CD4-positive, alpha-beta T cell treated with Interleukin-6 at 100 ng/mL for 8 hours (primary cell): ENCODE measurements around the gene DNMT3A.
A peak's percentile ranks its signal among the peaks of the same experiment; 100 is the strongest.
"Not testable (repeated sequence)": the region's sequence is repeated elsewhere in the genome, so short reads cannot be mapped to it uniquely, and the experiment has no call there.

Experiments
- DNase-seq: peaks from one replicate; pipeline ENCODE4 v3.0.0-alpha.2; 2020; ENCODE audit warnings: mixed read lengths, low spot score

DNMT3A gene

GRCh38 chr2:25283921-25284320 is 57.8 kb downstream of the DNMT3A start:
- DNase-seq: no peak

- no peak for DNase-seq
Observed at GRCh38 chr2:25281941-25282340, 59.8 kb downstream of the DNMT3A start.

- DNase-seq: no peak
Observed at GRCh38 chr2:25281522-25281921, 60.2 kb downstream of the DNMT3A start.

GRCh38 chr2:25280051-25280687 is 61.6 kb downstream of the DNMT3A start:
- DNase-seq: no peak

GRCh38 chr2:25279091-25279651 is 62.6 kb downstream of the DNMT3A start:
- DNase-seq: no peak

- peak; percentile 67 for DNase-seq
Observed at GRCh38 chr2:25276569-25277465, 64.9 kb downstream of the DNMT3A start.

- no peak for DNase-seq
Observed at GRCh38 chr2:25275575-25275965, 66.2 kb downstream of the DNMT3A start.

GRCh38 chr2:25274868-25275574 is 66.7 kb downstream of the DNMT3A start:
- DNase-seq: peak; percentile 61

GRCh38 chr2:25273985-25274535 is 67.7 kb downstream of the DNMT3A start:
- peak; percentile 35 for DNase-seq

GRCh38 chr2:25272705-25273104 is 69.0 kb downstream of the DNMT3A start:
- not testable (repeated sequence) for DNase-seq

- DNase-seq: no peak
Observed at GRCh38 chr2:25270061-25270460, 71.7 kb downstream of the DNMT3A start.

GRCh38 chr2:25269233-25269632 is 72.5 kb downstream of the DNMT3A start:
- DNase-seq: no peak

GRCh38 chr2:25268139-25268538 is 73.6 kb downstream of the DNMT3A start:
- DNase-seq: no peak

GRCh38 chr2:25266399-25266798 is 75.3 kb downstream of the DNMT3A start:
- no peak for DNase-seq

GRCh38 chr2:25265802-25266201 is 75.9 kb downstream of the DNMT3A start:
- peak; percentile 74 for DNase-seq

GRCh38 chr2:25265001-25265400 is 76.7 kb downstream of the DNMT3A start:
- no peak for DNase-seq

GRCh38 chr2:25262288-25262687 is 79.4 kb downstream of the DNMT3A start:
- DNase-seq: no peak

- no peak for DNase-seq
Observed at GRCh38 chr2:25259737-25260124, 82.0 kb downstream of the DNMT3A start.

- DNase-seq: no peak
Observed at GRCh38 chr2:25258847-25259736, 82.6 kb downstream of the DNMT3A start.

GRCh38 chr2:25257931-25258846 is 83.5 kb downstream of the DNMT3A start:
- no peak for DNase-seq
